Psoas muscle (tissue), 8 donors: ENCODE data around the gene TRPC4AP. TPM values are rescaled to one million over a fixed set of nuclear protein-coding genes. Genes with fewer than 3 reads are reported as not detected.

Source experiments
- ATAC-seq, 4 donors: fragments of 200-7000 bp; cut with Tn5 transposase; one replicate each; pipeline ENCODE4 v1.9.1; 2020; ENCODE audit warnings: moderate library complexity in 3 of 4, mild to moderate bottlenecking in 2 of 4
- DNase-seq, 2 donors: peaks; one replicate each; pipeline ENCODE4 v3.0.0-alpha.2; 2020
- H3K27ac ChIP-seq: fragments of 200-600 bp; one replicate; pipeline ENCODE4 v1.8.0; 2022
- H3K27me3 ChIP-seq, 3 donors: fragments of 200-600 bp in 1 of 3; one replicate each; pipeline versions ENCODE4 v1.6.1 to v1.8.0; 2013 to 2022; ENCODE audit warnings: low read length in 2 of 3, mild to moderate bottlenecking in 2 of 3, moderate library complexity in 1 of 3; ENCODE audit not compliant: insufficient read depth in 3 of 3
- H3K36me3 ChIP-seq, 2 donors: fragments of 200-600 bp in 1 of 2; one replicate each; pipeline versions ENCODE4 v1.6.1 to v1.8.0; 2013 to 2022; ENCODE audit warnings: low read depth in 1 of 2, mild to moderate bottlenecking in 1 of 2, moderate library complexity in 1 of 2; ENCODE audit not compliant: insufficient read depth in 1 of 2
- H3K4me1 ChIP-seq: fragments of 200-600 bp; one replicate; pipeline ENCODE4 v1.8.0; 2022
- H3K4me3 ChIP-seq: fragments of 200-600 bp; one replicate; pipeline ENCODE4 v1.8.0; 2022; ENCODE audit warnings: mild to moderate bottlenecking
- H3K9me3 ChIP-seq: fragments of 200-600 bp; one replicate; pipeline ENCODE4 v1.8.0; 2022
- CTCF ChIP-seq: fragments of 200-600 bp; IDR thresholded peaks from one replicate; pipeline ENCODE4 v1.8.0; 2022; ENCODE audit warnings: antibody characterized with exemption
- WGBS, 3 donors: extraction: QIAGEN DNeasy Blood & Tissue Kit; methylation state at CpG; one replicate each; pipeline versions ENCODE4 v1.1.6 to v1.1.7; 2013; 5-methylcytosine and 5-hydroxymethylcytosine counted together
- intact Hi-C, 2 donors: fragments of 100-400 bp; cut with DNase I; formaldehyde crosslinking; loops; one replicate each; pipeline versions ENCODE4 v1.11.0 to v1.14.2; 2022
- polyA plus RNA-seq, 3 donors: library from polyadenylated mRNA; stranded (reverse); fragments of 200-250 nt; gene quantifications; one replicate each; pipeline ENCODE4 v1.2.3, GENCODE V29; 2013
- total RNA-seq, 4 donors: library from RNA; stranded (reverse); fragmentation: NEBNext Ultra II Directional in 2 of 4; extraction: Animal tissue kit (Norgen Biotek cat#: 25700) in 2 of 4; gene quantifications; one replicate each; pipeline versions ENCODE4 v1.2.1 to v1.2.4, GENCODE V29; 2021 to 2023
- donor health status: healthy with polysubstance abuse.
- donor health status: DM: no; HTN: no; CAD: no; lungs with moderate emphysema.
- donor health status: Bipolar disorder and iron deficiency.
- donor health status: healthy.
- donor health status: DM: yes; HTN: yes; CAD: no.
- donor health status: DM: no; HTN: no; CAD: no.
- donor health status: DM: no; HTN: no; CAD: no.
- donor health status: DM: yes; HTN: yes; CAD: no.

Gene TRPC4AP
- total and polyA plus RNA-seq, 7 donors = 36.0 to 62.3 (median 51.7) TPM

- ATAC-seq (no peak), DNase-seq (no peak)
- Histone ChIP-seq H3K36me3 (peaks cover 2 to 95% of the 10 kb centered on the region in 2 donors), H3K9me3 (no peaks in the 10 kb centered on the region), H3K27me3 (no peaks in the 10 kb centered on the region), H3K27ac (peak overlapping the region; percentile 67), H3K4me3 (no peak overlapping the region), H3K4me1 (no peaks in the 10 kb centered on the region)
- 90 to 100% (median 97%) methylated on average over 2 of the region's 2 CpGs for WGBS, 3 donors
- intact Hi-C loops = no loop called here
- no peak for TF ChIP-seq CTCF
These were observed 94.8 kb downstream of the TRPC4AP start for GRCh38 chr20:34997774-34998173.

GRCh38 chr20:34997131-34997561 lies 95.5 kb downstream of the TRPC4AP start:
- no peak for DNase-seq
- WGBS, 3 donors = 48 to 62% (median 49%) methylated on average over 24 to 39 of the region's 39 CpGs
- ATAC-seq = peak in 1 of 4 donors; percentile 1
- intact Hi-C loops = no loop called here
- no peaks in the 10 kb centered on the region for H3K4me1 ChIP-seq
- H3K36me3 ChIP-seq = peaks cover 2 to 91% of the 10 kb centered on the region in 2 donors
- H3K27ac ChIP-seq = no peak overlapping the region
- TF ChIP-seq CTCF = no peak
- no peak overlapping the region for H3K4me3 ChIP-seq
- no peaks in the 10 kb centered on the region for H3K27me3 ChIP-seq
- no peaks in the 10 kb centered on the region for H3K9me3 ChIP-seq

- TF ChIP-seq CTCF = no peak
- DNase-seq = no peak
- intact Hi-C loops = no loop called here
- Histone ChIP-seq H3K4me1 (no peaks in the 10 kb centered on the region), H3K9me3 (no peaks in the 10 kb centered on the region), H3K27me3 (no peaks in the 10 kb centered on the region), H3K36me3 (peaks cover 2 to 89% of the 10 kb centered on the region in 2 donors), H3K4me3 (no peak overlapping the region), H3K27ac (no peak overlapping the region)
- no peak for ATAC-seq
- WGBS, 3 donors = 81 to 88% (median 86%) methylated on average over 24 to 26 of the region's 26 CpGs
These were observed 96.2 kb downstream of the TRPC4AP start for GRCh38 chr20:34996243-34997028.

GRCh38 chr20:34995696-34996095 lies 96.9 kb downstream of the TRPC4AP start:
- Histone ChIP-seq H3K9me3 (no peaks in the 10 kb centered on the region), H3K27ac (no peak overlapping the region), H3K36me3 (peaks cover 2 to 83% of the 10 kb centered on the region in 2 donors), H3K27me3 (no peaks in the 10 kb centered on the region), H3K4me1 (no peaks in the 10 kb centered on the region), H3K4me3 (no peak overlapping the region)
- 83 to 90% (median 83%) methylated on average over 7 of the region's 7 CpGs for WGBS, 3 donors
- TF ChIP-seq CTCF = no peak
- ATAC-seq (no peak), DNase-seq (no peak)
- intact Hi-C loops = no loop called here

GRCh38 chr20:34995192-34995591 lies 97.4 kb downstream of the TRPC4AP start:
- peaks cover 2 to 78% of the 10 kb centered on the region in 2 donors for H3K36me3 ChIP-seq
- peak overlapping the region; percentile 36 for H3K27ac ChIP-seq
- intact Hi-C loops = no loop called here
- TF ChIP-seq CTCF = no peak
- 69 to 80% (median 70%) methylated on average over 14 of the region's 14 CpGs for WGBS, 3 donors
- no peaks in the 10 kb centered on the region for H3K9me3 ChIP-seq
- no peak for ATAC-seq
- no peak overlapping the region for H3K4me3 ChIP-seq
- no peaks in the 10 kb centered on the region for H3K27me3 ChIP-seq
- DNase-seq = no peak
- H3K4me1 ChIP-seq = no peaks in the 10 kb centered on the region
